HepG2 (cell line): ENCODE measurements around the gene LRP2. TPM values are rescaled to one million over a fixed set of nuclear protein-coding genes. Genes with fewer than 3 reads are reported as not detected.
"Not testable (repeated sequence)": the region's sequence is repeated elsewhere in the genome, so short reads cannot be mapped to it uniquely, and the experiment has no call there.

Experiments
- ATAC-seq: fragments of 200-7000 bp; cut with Tn5 transposase; 3 replicates; pipeline ENCODE4 v1.9.1; 2020; ENCODE audit warnings: mild to moderate bottlenecking, moderate library complexity
- BruUV-seq: library from RNA; stranded (reverse); fragments of 400-500 nt; replicated peaks from 2 replicates; lab custom pipeline; 2021; lab: Mats Ljungman, UMichigan
- CTCF ChIA-PET: fragments of 300-600 bp; formaldehyde crosslinking; extraction: SDS; loops from one replicate; lab custom pipeline; 2021; ENCODE audit warnings: low total read pairs, inconsistent platforms, low intra/inter-chr PET ratio; lab: Yijun Ruan, JAX
- POLR2A ChIA-PET: fragments of 350-600 bp; sonication (Branson Sonifier 250); formaldehyde crosslinking; loops from one replicate; lab custom pipeline; 2020; ENCODE audit warnings: antibody characterized with exemption, inconsistent platforms; lab: Yijun Ruan, JAX
- DNase-seq: peaks from one replicate; pipeline ENCODE4 v3.0.0-alpha.2; 2015; ENCODE audit warnings: low spot score
- FAIRE-seq: peaks from 3 replicates; lab custom pipeline; 2011; peaks lifted over from hg19 to GRCh38; lab: Jason Lieb, UNC
- H2AFZ ChIP-seq: one replicate; pipeline ENCODE4 v1.6.1; 2011; ENCODE audit warnings: low read length, inconsistent platforms
- H3K27ac ChIP-seq: fragments of 300-600 bp; 3 replicates; pipeline ENCODE4 v1.8.0; 2011; ENCODE audit warnings: mixed run types, mild to moderate bottlenecking, mixed read lengths, low read length, inconsistent platforms; ENCODE audit not compliant: insufficient read depth; ENCODE audit errors: extremely low read length
- H3K27me3 ChIP-seq, 2 experiments: fragments of 200-600 bp in 1 of 2; 2 replicates in 1 of 2; 3 replicates in 1 of 2; pipeline versions ENCODE4 v1.6.0 to v1.8.0; 2011; ENCODE audit warnings: low read length in 2 of 2, mild to moderate bottlenecking in 2 of 2, moderate library complexity in 2 of 2, inconsistent platforms in 1 of 2; ENCODE audit not compliant: insufficient read depth in 2 of 2, control insufficient read depth in 1 of 2
- H3K36me3 ChIP-seq, 2 experiments: fragments of 200-600 bp in 1 of 2; replicated peaks in 1 of 2; 2 replicates in 1 of 2; 3 replicates in 1 of 2; pipeline versions ENCODE4 v1.5.1 to v1.8.0; 2011; ENCODE audit warnings: low read length in 2 of 2, inconsistent platforms in 1 of 2; ENCODE audit not compliant: insufficient read depth in 2 of 2, control insufficient read depth in 1 of 2
- H3K4me1 ChIP-seq: 2 replicates; pipeline ENCODE4 v1.5.1; 2012; ENCODE audit warnings: low read length, inconsistent platforms; ENCODE audit not compliant: insufficient read depth
- H3K4me2 ChIP-seq: 2 replicates; pipeline ENCODE4 v1.6.0; 2011; ENCODE audit warnings: low read depth, low read length, inconsistent platforms
- H3K4me3 ChIP-seq, 3 experiments: fragments of 200-600 bp in 1 of 3; sonication (generic), shearing (Covaris generic) in 1 of 3; replicated peaks in 1 of 3; 2 replicates each; pipeline ENCODE4 v1.5.1; 2011 to 2016; ENCODE audit warnings: low read length in 3 of 3, inconsistent platforms in 2 of 3, low read depth in 2 of 3, mild to moderate bottlenecking in 2 of 3, control low read depth in 1 of 3, mixed read lengths in 1 of 3; ENCODE audit not compliant: insufficient read depth in 1 of 3
- H3K79me2 ChIP-seq: one replicate; pipeline ENCODE4 v1.6.1; 2011; ENCODE audit warnings: low read length, inconsistent platforms; ENCODE audit not compliant: insufficient read depth
- H3K9ac ChIP-seq: 2 replicates; pipeline ENCODE4 v1.6.0; 2011; ENCODE audit warnings: mild to moderate bottlenecking, low read depth, low read length, inconsistent platforms; ENCODE audit not compliant: insufficient read depth
- H3K9me3 ChIP-seq: 2 replicates; pipeline ENCODE4 v1.5.1; 2012; ENCODE audit warnings: mild to moderate bottlenecking, low read length
- H4K20me1 ChIP-seq: 2 replicates; pipeline ENCODE4 v1.6.0; 2011; ENCODE audit warnings: inconsistent platforms, mild to moderate bottlenecking, low read length, moderate library complexity; ENCODE audit not compliant: insufficient read depth
- WGBS: methylation state at CpG from one replicate; pipeline ENCODE4 v1.1.6; 2017; ENCODE audit warnings: low lambda C conversion rate; 5-methylcytosine and 5-hydroxymethylcytosine counted together
- in situ Hi-C: cut with HindIII; loops from 2 replicates; pipeline ENCODE4 v1.10.0; 2017; ENCODE audit warnings: low pct_unique_long_range_greater_than_20kb; ENCODE audit not compliant: extremely low pct_ligation_motif_present
- intact Hi-C: fragments of 100-400 bp; cut with micrococcal nuclease; formaldehyde crosslinking; loops from one replicate; pipeline ENCODE4 v1.10.0; 2022; ENCODE audit not compliant: unreplicated experiment
- polyA plus RNA-seq, 8 experiments: library from polyadenylated mRNA; depleted of rRNA in 3 of 8; stranded (reverse) in 7 of 8; unstranded in 1 of 8; fragments of >200 nt; fragmentation: Illumina TruSeq in 4 of 8; extraction: Trizol in 4 of 8; gene quantifications; 2 replicates each; pipeline versions ENCODE4 v1.2.1 to v1.2.3, GENCODE V29; 2011 to 2016; ENCODE audit warnings: low read depth in 4 of 8, missing spikeins in 1 of 8, mixed read lengths in 1 of 8; ENCODE audit not compliant: insufficient read depth in 1 of 8
- total RNA-seq, 5 experiments: library from RNA; depleted of rRNA; stranded (reverse); fragments of >200 nt; fragmentation: Illumina TruSeq; extraction: Trizol; gene quantifications; 2 replicates each; pipeline ENCODE4 v1.2.3, GENCODE V29; 2016; ENCODE audit warnings: low read depth in 1 of 5
- TF ChIP-seq, protein P1 (sequence below), 2 experiments: fragments of 450-650 bp in 1 of 2; sonication (generic) in 1 of 2; formaldehyde crosslinking in 1 of 2; IDR thresholded peaks; 2 replicates each; pipeline versions ENCODE4 v1.6.1 to v1.8.0; 2016 to 2022; ENCODE audit warnings: antibody characterized with exemption in 1 of 2, mild to moderate bottlenecking in 1 of 2, missing genetic modification reagents in 1 of 2

The LRP2 gene
- total and polyA plus RNA-seq, 2 of the 13 experiments (the other 11 are each of a cell fraction or from before 2014, with no cell fraction given): 0.03 to 0.15 TPM

DNA sequence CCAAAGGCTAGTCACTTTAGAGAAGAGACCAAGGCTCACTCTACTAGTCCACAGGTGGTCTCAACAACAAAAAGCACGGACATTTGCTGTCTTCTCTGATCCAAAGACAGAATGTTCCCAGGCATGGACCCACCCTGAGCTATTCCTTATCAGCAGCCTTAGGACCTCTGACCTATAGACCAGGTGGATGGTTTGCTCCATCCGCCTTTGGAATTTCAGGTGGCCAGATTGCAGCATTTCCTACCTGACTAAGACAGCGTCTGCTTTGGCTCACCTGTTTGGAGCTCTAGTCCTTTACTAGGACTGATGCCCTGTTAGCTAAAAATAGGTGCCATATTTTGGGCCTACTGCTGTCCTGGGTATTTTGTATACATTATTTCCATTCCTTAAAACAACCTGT lies 44.6 kb upstream of the LRP2 start (continued):
- TF ChIP-seq, protein P1, sequence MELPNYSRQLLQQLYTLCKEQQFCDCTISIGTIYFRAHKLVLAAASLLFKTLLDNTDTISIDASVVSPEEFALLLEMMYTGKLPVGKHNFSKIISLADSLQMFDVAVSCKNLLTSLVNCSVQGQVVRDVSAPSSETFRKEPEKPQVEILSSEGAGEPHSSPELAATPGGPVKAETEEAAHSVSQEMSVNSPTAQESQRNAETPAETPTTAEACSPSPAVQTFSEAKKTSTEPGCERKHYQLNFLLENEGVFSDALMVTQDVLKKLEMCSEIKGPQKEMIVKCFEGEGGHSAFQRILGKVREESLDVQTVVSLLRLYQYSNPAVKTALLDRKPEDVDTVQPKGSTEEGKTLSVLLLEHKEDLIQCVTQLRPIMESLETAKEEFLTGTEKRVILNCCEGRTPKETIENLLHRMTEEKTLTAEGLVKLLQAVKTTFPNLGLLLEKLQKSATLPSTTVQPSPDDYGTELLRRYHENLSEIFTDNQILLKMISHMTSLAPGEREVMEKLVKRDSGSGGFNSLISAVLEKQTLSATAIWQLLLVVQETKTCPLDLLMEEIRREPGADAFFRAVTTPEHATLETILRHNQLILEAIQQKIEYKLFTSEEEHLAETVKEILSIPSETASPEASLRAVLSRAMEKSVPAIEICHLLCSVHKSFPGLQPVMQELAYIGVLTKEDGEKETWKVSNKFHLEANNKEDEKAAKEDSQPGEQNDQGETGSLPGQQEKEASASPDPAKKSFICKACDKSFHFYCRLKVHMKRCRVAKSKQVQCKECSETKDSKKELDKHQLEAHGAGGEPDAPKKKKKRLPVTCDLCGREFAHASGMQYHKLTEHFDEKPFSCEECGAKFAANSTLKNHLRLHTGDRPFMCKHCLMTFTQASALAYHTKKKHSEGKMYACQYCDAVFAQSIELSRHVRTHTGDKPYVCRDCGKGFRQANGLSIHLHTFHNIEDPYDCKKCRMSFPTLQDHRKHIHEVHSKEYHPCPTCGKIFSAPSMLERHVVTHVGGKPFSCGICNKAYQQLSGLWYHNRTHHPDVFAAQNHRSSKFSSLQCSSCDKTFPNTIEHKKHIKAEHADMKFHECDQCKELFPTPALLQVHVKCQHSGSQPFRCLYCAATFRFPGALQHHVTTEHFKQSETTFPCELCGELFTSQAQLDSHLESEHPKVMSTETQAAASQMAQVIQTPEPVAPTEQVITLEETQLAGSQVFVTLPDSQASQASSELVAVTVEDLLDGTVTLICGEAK (IDR thresholded peaks at IDR 0.05): no peak
- TF ChIP-seq, protein P1 (CRISPR knock-in tag; IDR thresholded peaks at IDR 0.05): no peak

DNA sequence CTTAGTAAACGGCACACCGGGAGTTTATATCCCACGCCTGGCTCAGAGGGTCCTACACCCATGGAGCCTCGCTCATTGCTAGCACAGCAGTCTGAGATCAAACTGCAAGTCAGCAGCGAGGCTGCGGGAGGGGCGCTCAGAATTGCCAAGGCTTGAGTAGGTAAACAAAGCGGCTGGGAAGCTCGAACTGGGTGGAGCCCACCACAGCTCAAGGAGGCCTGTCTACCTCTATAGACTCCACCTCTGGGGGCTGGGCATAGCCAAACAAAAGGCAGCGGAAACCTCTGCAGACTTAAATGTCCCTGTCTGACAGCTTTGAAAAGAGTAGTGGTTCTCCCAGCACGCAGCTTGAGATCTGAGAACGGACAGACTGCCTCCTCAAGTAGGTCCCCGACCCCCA lies 37.2 kb upstream of the LRP2 start:
- peaks cover 0 to 23% of the 10 kb centered on the region in 2 experiments; a peak in 3 of 5 replicates for H3K27me3 ChIP-seq
- H3K79me2 ChIP-seq, DNase-seq, H3K9ac ChIP-seq, H3K27ac ChIP-seq, ATAC-seq, intact Hi-C loops, H3K36me3 ChIP-seq, H3K9me3 ChIP-seq, BruUV-seq, FAIRE-seq, H3K4me1 ChIP-seq, H2AFZ ChIP-seq, CTCF ChIA-PET, H4K20me1 ChIP-seq, POLR2A ChIA-PET, H3K4me3 ChIP-seq: not testable (repeated sequence)
- H3K4me2 ChIP-seq: 0 out of 2 replicates have a peak overlapping the region, but pooled peaks have one; percentile 12
- WGBS: 21% methylated on average over 13 of the region's 13 CpGs
- in situ Hi-C loops: loop anchor here (5.0 kb wide), 1 partner anchor 292 kb away; no protein-coding TSS in a partner anchor
